Measurements from ENCODE around the gene VWA8.

VWA8 gene

GRCh38 chr13:41616151-41616550, 344.8 kb downstream of the VWA8 start:
- DNase-seq (ENCODE audit: low spot score): no peak
- TF ChIP-seq CTCF (IDR thresholded peaks at IDR 0.05; ENCODE audit: extremely low read depth, insufficient read depth, missing control alignments): no peak
- in situ Hi-C loops (cut with MboI; ENCODE audit: low pct_unique_long_range_greater_than_20kb, low sequenced_read_pairs, unreplicated experiment): no loop called here

GRCh38 chr13:41615528-41615855, 345.4 kb downstream of the VWA8 start:
- DNase-seq (ENCODE audit: low spot score): no peak
- in situ Hi-C loops (cut with MboI; ENCODE audit: low pct_unique_long_range_greater_than_20kb, low sequenced_read_pairs, unreplicated experiment): no loop called here

DNA sequence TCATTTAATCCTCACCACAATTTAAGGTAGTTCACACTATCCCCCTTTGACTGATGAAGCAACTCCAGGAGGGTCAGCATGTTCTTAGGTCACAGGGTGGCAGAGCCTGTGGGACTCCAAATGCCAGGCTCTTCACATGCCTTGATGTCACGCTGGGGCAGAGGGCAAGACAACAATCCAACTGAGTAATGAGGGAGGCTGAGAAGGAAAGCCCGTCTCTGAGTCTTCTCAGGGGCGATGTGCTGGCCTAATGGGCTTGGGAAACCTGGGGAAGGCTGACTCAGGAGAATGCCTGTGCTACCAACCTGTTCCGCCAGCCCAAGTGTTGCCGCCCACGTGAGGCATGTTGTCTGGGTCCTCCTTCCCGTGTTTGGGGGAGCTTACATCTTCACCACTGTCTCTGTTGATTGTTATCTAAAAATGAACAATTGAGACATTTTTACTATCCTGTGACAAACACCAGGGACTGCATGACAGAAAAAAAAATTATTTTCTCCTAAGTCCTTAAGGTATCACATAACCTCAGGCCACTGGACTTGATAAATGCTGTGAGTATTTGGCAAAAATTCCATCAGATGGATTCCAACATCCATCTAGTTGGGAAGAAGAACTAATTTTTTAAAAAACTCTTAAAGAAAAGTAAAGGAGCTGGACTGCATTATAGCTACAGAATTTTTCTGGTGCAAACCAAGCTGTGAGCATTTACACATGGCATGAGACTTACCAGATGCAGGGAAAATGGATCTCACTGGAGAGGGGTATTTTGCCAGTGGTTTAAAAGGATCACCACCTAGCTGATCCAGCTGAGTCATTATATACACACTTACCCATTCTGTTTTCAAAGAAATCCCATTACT, 346.0 kb downstream of the VWA8 start:
- no peak for TF ChIP-seq CTCF (IDR thresholded peaks at IDR 0.05; ENCODE audit: extremely low read depth, insufficient read depth, missing control alignments)
- no peak for DNase-seq (ENCODE audit: low spot score)
- in situ Hi-C loops (cut with MboI; ENCODE audit: low pct_unique_long_range_greater_than_20kb, low sequenced_read_pairs, unreplicated experiment): no loop called here

More at GRCh38 chr13:41615528-41615855, 345.4 kb downstream of the VWA8 start:
- TF ChIP-seq CTCF (IDR thresholded peaks at IDR 0.05; ENCODE audit: extremely low read depth, insufficient read depth, missing control alignments): no peak

GRCh38 chr13:41613984-41614661, 346.8 kb downstream of the VWA8 start:
- no peak for TF ChIP-seq CTCF (IDR thresholded peaks at IDR 0.05; ENCODE audit: extremely low read depth, insufficient read depth, missing control alignments)
- in situ Hi-C loops (cut with MboI; ENCODE audit: low pct_unique_long_range_greater_than_20kb, low sequenced_read_pairs, unreplicated experiment): no loop called here
- no peak for DNase-seq (ENCODE audit: low spot score)

- no peak for TF ChIP-seq CTCF (IDR thresholded peaks at IDR 0.05; ENCODE audit: extremely low read depth, insufficient read depth, missing control alignments)
- in situ Hi-C loops (cut with MboI; ENCODE audit: low pct_unique_long_range_greater_than_20kb, low sequenced_read_pairs, unreplicated experiment): no loop called here
Observed at GRCh38 chr13:41613471-41613870, 347.4 kb downstream of the VWA8 start.

GRCh38 chr13:41611385-41611784, 349.5 kb downstream of the VWA8 start:
- in situ Hi-C loops (cut with MboI; ENCODE audit: low pct_unique_long_range_greater_than_20kb, low sequenced_read_pairs, unreplicated experiment): no loop called here
- TF ChIP-seq CTCF (IDR thresholded peaks at IDR 0.05; ENCODE audit: extremely low read depth, insufficient read depth, missing control alignments): no peak
- no peak for DNase-seq (ENCODE audit: low spot score)

More at GRCh38 chr13:41613471-41613870, 347.4 kb downstream of the VWA8 start:
- DNase-seq (ENCODE audit: low spot score): no peak
